H9 (cell line): ENCODE measurements around the gene F2R. TPM values are rescaled to one million over a fixed set of nuclear protein-coding genes. Genes with fewer than 3 reads are reported as not detected.
A peak's percentile ranks its signal among the peaks of the same experiment; 100 is the strongest.

Experiments
- DNase-seq: peaks from one replicate; pipeline ENCODE4 v3.0.0-alpha.2; 2017
- H2AFZ ChIP-seq: one replicate; pipeline ENCODE4 v1.6.1; 2013; ENCODE audit warnings: mild to moderate bottlenecking, low read length, control low read depth, moderate library complexity
- H2AK5ac ChIP-seq: 2 replicates; pipeline ENCODE4 v1.6.1; 2013; ENCODE audit warnings: low read length, control low read depth, mixed read lengths; ENCODE audit not compliant: insufficient read length
- H2BK120ac ChIP-seq: one replicate; pipeline ENCODE4 v1.6.1; 2013; ENCODE audit warnings: low read depth, mild to moderate bottlenecking, low read length, control low read depth, inconsistent platforms; ENCODE audit not compliant: poor library complexity, severe bottlenecking
- H2BK12ac ChIP-seq: 2 replicates; pipeline ENCODE4 v1.6.1; 2013; ENCODE audit warnings: low read length, control low read depth, mixed read lengths, low read depth; ENCODE audit not compliant: insufficient read length
- H2BK15ac ChIP-seq: 2 replicates; pipeline ENCODE4 v1.6.1; 2013; ENCODE audit warnings: low read depth, low read length, control low read depth
- H2BK20ac ChIP-seq: one replicate; pipeline ENCODE4 v1.6.1; 2013; ENCODE audit warnings: low read depth, mild to moderate bottlenecking, low read length, control low read depth, inconsistent platforms; ENCODE audit not compliant: poor library complexity, severe bottlenecking
- H2BK5ac ChIP-seq: 2 replicates; pipeline ENCODE4 v1.6.1; 2013; ENCODE audit warnings: low read length, control low read depth, mixed read lengths; ENCODE audit not compliant: insufficient read length
- H3K14ac ChIP-seq: 2 replicates; pipeline ENCODE4 v1.6.1; 2013; ENCODE audit warnings: low read length, control low read depth; ENCODE audit not compliant: insufficient read depth
- H3K18ac ChIP-seq: 2 replicates; pipeline ENCODE4 v1.6.1; 2013; ENCODE audit warnings: low read depth, mild to moderate bottlenecking, mixed read lengths, low read length, control low read depth; ENCODE audit not compliant: insufficient read length
- H3K23ac ChIP-seq: 2 replicates; pipeline ENCODE4 v1.6.1; 2013; ENCODE audit warnings: low read length, control low read depth, mixed read lengths, low read depth; ENCODE audit not compliant: insufficient read length
- H3K23me2 ChIP-seq: 2 replicates; pipeline ENCODE4 v1.6.1; 2013; ENCODE audit warnings: low read depth, mild to moderate bottlenecking, mixed read lengths, low read length, control low read depth; ENCODE audit not compliant: insufficient read length, poor library complexity, severe bottlenecking
- H3K27ac ChIP-seq: 2 replicates; pipeline ENCODE4 v1.5.1; 2013; ENCODE audit warnings: low read length, control low read depth, mixed read lengths, low read depth; ENCODE audit not compliant: insufficient read length
- H3K27me3 ChIP-seq: 2 replicates; pipeline ENCODE4 v1.6.1; 2013; ENCODE audit warnings: low read length, control low read depth, inconsistent platforms; ENCODE audit not compliant: insufficient read depth
- H3K4ac ChIP-seq: 2 replicates; pipeline ENCODE4 v1.6.1; 2013; ENCODE audit warnings: low read depth, mild to moderate bottlenecking, control low read depth, inconsistent platforms, low read length, moderate library complexity
- H3K4me1 ChIP-seq: 2 replicates; pipeline ENCODE4 v1.6.1; 2013; ENCODE audit warnings: low read length, control low read depth, inconsistent platforms; ENCODE audit not compliant: insufficient read depth
- H3K4me2 ChIP-seq: 2 replicates; pipeline ENCODE4 v1.6.1; 2013; ENCODE audit warnings: low read length, control low read depth, mixed read lengths; ENCODE audit not compliant: insufficient read length, insufficient read depth
- H3K56ac ChIP-seq: 2 replicates; pipeline ENCODE4 v1.6.1; 2013; ENCODE audit warnings: low read depth, mild to moderate bottlenecking, mixed read lengths, low read length, control low read depth; ENCODE audit not compliant: insufficient read length
- H3K79me1 ChIP-seq: 2 replicates; pipeline ENCODE4 v1.6.1; 2013; ENCODE audit warnings: low read depth, mild to moderate bottlenecking, moderate library complexity, low read length, control low read depth, inconsistent platforms; ENCODE audit not compliant: insufficient read depth, poor library complexity, severe bottlenecking
- H3K79me2 ChIP-seq: 2 replicates; pipeline ENCODE4 v1.6.1; 2013; ENCODE audit warnings: low read length, control low read depth, inconsistent platforms; ENCODE audit not compliant: insufficient read depth
- H3K9ac ChIP-seq: 2 replicates; pipeline ENCODE4 v1.6.1; 2013; ENCODE audit warnings: low read length, control low read depth, mixed read lengths; ENCODE audit not compliant: insufficient read length; ENCODE audit errors: extremely low read depth
- H3K9me3 ChIP-seq: one replicate; pipeline ENCODE4 v1.6.1; 2013; ENCODE audit warnings: low read depth, low read length, inconsistent platforms; ENCODE audit not compliant: control insufficient read depth
- H3T11ph ChIP-seq: one replicate; pipeline ENCODE4 v1.6.1; 2013; ENCODE audit warnings: mild to moderate bottlenecking, low read length, control low read depth, inconsistent platforms
- H4K20me1 ChIP-seq: one replicate; pipeline ENCODE4 v1.6.1; 2013; ENCODE audit not compliant: control insufficient read depth, insufficient read length, insufficient read depth
- H4K5ac ChIP-seq: 2 replicates; pipeline ENCODE4 v1.6.1; 2013; ENCODE audit warnings: low read depth, mild to moderate bottlenecking, mixed read lengths, low read length, control low read depth; ENCODE audit not compliant: insufficient read length
- H4K8ac ChIP-seq: replicated peaks from 2 replicates; pipeline ENCODE4 v1.6.1; 2013; ENCODE audit warnings: low read length, control low read depth, mixed read lengths, low read depth; ENCODE audit not compliant: insufficient read length
- H4K91ac ChIP-seq: 2 replicates; pipeline ENCODE4 v1.6.1; 2013; ENCODE audit warnings: low read depth, mild to moderate bottlenecking, moderate library complexity, mixed read lengths, low read length, control low read depth; ENCODE audit not compliant: insufficient read length
- H3K27ac Mint-ChIP-seq, 3 experiments: 2 replicates in 2 of 3; 3 replicates in 1 of 3; pipeline ENCODE4 v1.8.0; 2020 to 2021; ENCODE audit warnings: mixed read lengths in 3 of 3, mild to moderate bottlenecking in 1 of 3, moderate library complexity in 1 of 3
- H3K27me3 Mint-ChIP-seq: 2 replicates; pipeline ENCODE4 v1.8.0; 2021; ENCODE audit warnings: low read depth, mild to moderate bottlenecking, moderate library complexity, mixed read lengths
- H3K36me3 Mint-ChIP-seq, 3 experiments: 2 replicates in 2 of 3; 3 replicates in 1 of 3; pipeline ENCODE4 v1.8.0; 2020 to 2021; ENCODE audit warnings: low read depth in 3 of 3, mixed read lengths in 3 of 3; ENCODE audit not compliant: insufficient read depth in 1 of 3
- H3K4me1 Mint-ChIP-seq, 2 experiments: 2 replicates each; pipeline ENCODE4 v1.8.0; 2020; ENCODE audit warnings: mixed read lengths in 2 of 2
- H3K4me3 Mint-ChIP-seq, 2 experiments: 2 replicates in 1 of 2; 3 replicates in 1 of 2; pipeline ENCODE4 v1.8.0; 2020 to 2021; ENCODE audit warnings: mild to moderate bottlenecking in 2 of 2, mixed read lengths in 2 of 2, moderate library complexity in 1 of 2
- H3K9me3 Mint-ChIP-seq, 2 experiments: 2 replicates in 1 of 2; 3 replicates in 1 of 2; pipeline ENCODE4 v1.8.0; 2020; ENCODE audit warnings: mild to moderate bottlenecking in 2 of 2, mixed read lengths in 2 of 2, moderate library complexity in 1 of 2
- CTCF ChIP-seq: fragments of 200-600 bp; sonication (generic); conservative IDR thresholded peaks from 3 replicates; pipeline ENCODE4 v1.8.0; 2021; ENCODE audit warnings: antibody characterized with exemption, mild to moderate bottlenecking
- WGBS: extraction: QIAGEN DNeasy Blood & Tissue Kit; methylation state at CpG from one replicate; pipeline ENCODE4 v1.1.7; 2013; ENCODE audit warnings: missing lambda C conversion rate, low lambda C conversion rate, mixed read lengths; ENCODE audit not compliant: insufficient read length; ENCODE audit errors: extremely low coverage; 5-methylcytosine and 5-hydroxymethylcytosine counted together
- total RNA-seq: library from RNA; stranded (reverse); gene quantifications from 2 replicates; pipeline ENCODE4 v1.2.1, GENCODE V29; 2021

The F2R gene
- total RNA-seq, 1 experiment from 2014 or later: 14.8 TPM

- no peak overlapping the region for H3K23ac ChIP-seq
- H3K23me2 ChIP-seq: peaks cover 8% of the 10 kb centered on the region
- no peak overlapping the region for H2BK5ac ChIP-seq
- no peaks in the 10 kb centered on the region for H3K79me2 ChIP-seq
- Mint-ChIP-seq H3K9me3 (no peaks in the 10 kb centered on the region; a peak in 1 of 5 replicates), H3K4me1 (peaks cover 7 to 8% of the 10 kb centered on the region in 2 experiments; a peak in 3 of 4 replicates), H3K36me3 (no peaks in the 10 kb centered on the region; a peak in 1 of 7 replicates), H3K27me3 (peaks cover 26% of the 10 kb centered on the region), H3K4me3 (no peak overlapping the region), H3K27ac (peak overlapping the region in 1 of 3 experiments; percentile 61; a peak in 1 of 7 replicates)
- no peak overlapping the region for H4K5ac ChIP-seq
- H3K9ac ChIP-seq: no peak overlapping the region
- no peak overlapping the region for H2AFZ ChIP-seq
- no peak overlapping the region for H2BK20ac ChIP-seq
- H3K14ac ChIP-seq: no peak overlapping the region
- no peak overlapping the region for H2BK12ac ChIP-seq
- H3K27me3 ChIP-seq: peaks cover 2% of the 10 kb centered on the region; the same call in 1 of the 2 replicates
- DNase-seq: no peak
- no peak overlapping the region for H3K18ac ChIP-seq
- no CpG with 5 or more reads among the region's 4 CpGs for WGBS
- no peak overlapping the region for H3T11ph ChIP-seq
- no peaks in the 10 kb centered on the region for H3K9me3 ChIP-seq
- no peak overlapping the region for H2AK5ac ChIP-seq
- H4K8ac ChIP-seq: no peak overlapping the region
- no peak overlapping the region for H2BK15ac ChIP-seq
- no peak overlapping the region for H3K27ac ChIP-seq
- no peak overlapping the region for H2BK120ac ChIP-seq
- no peak overlapping the region for H4K91ac ChIP-seq
- H3K79me1 ChIP-seq: no peaks in the 10 kb centered on the region
- no peak for TF ChIP-seq CTCF
- H4K20me1 ChIP-seq: no peaks in the 10 kb centered on the region
- H3K4me1 ChIP-seq: no peaks in the 10 kb centered on the region
- H3K4me2 ChIP-seq: no peak overlapping the region
- no peak overlapping the region for H3K56ac ChIP-seq
- H3K4ac ChIP-seq: no peak overlapping the region
Measured at GRCh38 chr5:76710991-76711390, 4.9 kb upstream of the F2R start.
